HEK293 (cell line): ENCODE results near the gene RBPJ.

Experiments
- CTCF ChIP-seq: fragments of 450-650 bp; formaldehyde crosslinking; IDR thresholded peaks from 2 replicates; pipeline ENCODE4 v1.5.1; 2016; ENCODE audit warnings: missing biosample characterization, missing genetic modification characterization
- KLF7 ChIP-seq: fragments of 450-650 bp; formaldehyde crosslinking; IDR thresholded peaks from 2 replicates; pipeline ENCODE4 v1.5.1; 2016; ENCODE audit warnings: missing biosample characterization, missing genetic modification characterization, borderline replicate concordance
- ZNF114 ChIP-seq: fragments of 450-650 bp; formaldehyde crosslinking; IDR thresholded peaks from 2 replicates; pipeline ENCODE4 v1.5.0; 2017; ENCODE audit warnings: missing biosample characterization, missing genetic modification characterization
- ZNF311 ChIP-seq: fragments of 450-650 bp; formaldehyde crosslinking; IDR thresholded peaks from 2 replicates; pipeline ENCODE4 v1.5.1; 2017; ENCODE audit warnings: missing biosample characterization, missing genetic modification characterization, borderline replicate concordance
- ZNF513 ChIP-seq: fragments of 450-650 bp; IDR thresholded peaks from 2 replicates; pipeline ENCODE4 v1.5.1; 2018; ENCODE audit warnings: missing biosample characterization, missing genetic modification characterization

DNA sequence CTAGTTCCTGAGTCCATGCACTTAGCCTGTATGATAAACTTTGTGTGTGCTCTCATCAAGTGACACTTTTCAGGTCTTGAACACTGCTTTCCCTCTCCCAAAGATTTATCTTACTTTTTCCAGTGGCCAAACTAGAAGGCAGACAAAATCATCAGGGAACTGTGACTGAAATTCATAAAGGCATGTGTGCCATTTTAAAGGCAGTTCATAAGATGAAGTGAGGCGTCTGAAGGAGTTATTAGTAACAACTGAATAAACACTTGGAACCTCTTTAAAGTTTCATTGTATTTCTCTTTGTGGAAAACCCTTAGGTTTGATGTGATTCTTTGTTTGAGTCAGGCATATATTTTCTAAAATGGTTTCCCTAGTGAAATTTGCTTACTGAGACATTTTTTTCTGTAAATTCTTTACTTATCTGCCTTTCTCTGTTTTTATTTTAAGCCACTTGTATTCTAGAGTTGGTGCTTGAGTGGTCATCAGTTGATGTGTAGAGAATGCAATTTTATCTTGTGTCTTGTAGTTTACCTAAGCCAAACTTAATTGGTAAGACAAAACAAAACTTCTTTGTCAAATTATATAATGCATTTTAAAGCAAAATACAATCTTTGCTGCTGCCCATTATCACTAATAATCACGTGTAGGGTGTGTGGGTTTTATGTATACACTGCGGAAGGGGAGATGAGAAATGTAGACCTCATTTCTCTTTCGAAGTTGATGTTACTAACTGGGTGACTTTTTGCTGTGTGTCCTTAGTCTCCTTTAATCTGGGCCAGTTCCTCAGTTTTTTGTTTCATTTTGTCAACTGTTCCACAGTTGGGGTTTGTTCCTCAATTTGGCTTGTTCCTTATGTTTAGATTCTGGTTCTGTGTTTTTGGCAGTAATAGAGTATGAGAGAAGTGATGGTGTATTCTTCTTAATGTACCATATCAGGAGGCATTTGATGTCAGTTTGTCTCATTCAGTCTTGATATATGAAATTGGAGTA lies 56.8 kb downstream of the RBPJ start:
- TF ChIP-seq CTCF (tag by site-specific recombination), result no peak
- TF ChIP-seq KLF7, result no peak
- no peak for TF ChIP-seq ZNF311 (tag by site-specific recombination)
- no peak for TF ChIP-seq ZNF114 (tag by site-specific recombination)
- no peak for TF ChIP-seq ZNF513 (tag by site-specific recombination)
